Suprapubic skin (tissue), 4 donors: ENCODE data around the gene MYOZ3. TPM values are rescaled to one million over a fixed set of nuclear protein-coding genes. Genes with fewer than 3 reads are reported as not detected.

Source experiments
- DNase-seq, 2 donors: peaks; one replicate each; pipeline ENCODE4 v3.0.0-alpha.2; 2019; ENCODE audit warnings: low spot score in 2 of 2
- H3K27ac ChIP-seq: fragments of 200-600 bp; sonication (generic); one replicate; pipeline ENCODE4 v1.5.1; 2019
- H3K27me3 ChIP-seq: fragments of 200-600 bp; sonication (generic); one replicate; pipeline ENCODE4 v1.5.1; 2019
- H3K36me3 ChIP-seq: fragments of 200-600 bp; sonication (generic); one replicate; pipeline ENCODE4 v1.5.1; 2019
- H3K4me1 ChIP-seq: fragments of 200-600 bp; sonication (generic); one replicate; pipeline ENCODE4 v1.5.1; 2019
- H3K4me3 ChIP-seq: fragments of 200-600 bp; sonication (generic); one replicate; pipeline ENCODE4 v1.5.1; 2019; ENCODE audit warnings: mild to moderate bottlenecking
- H3K9me3 ChIP-seq: fragments of 200-600 bp; sonication (generic); one replicate; pipeline ENCODE4 v1.5.1; 2019
- CTCF ChIP-seq, 2 donors: fragments of 200-600 bp in 1 of 2; fragments of 450-650 bp in 1 of 2; sonication (generic) in 1 of 2; IDR thresholded peaks; one replicate each; pipeline ENCODE4 v1.5.1; 2016 to 2019; ENCODE audit warnings: antibody characterized with exemption in 2 of 2, mild to moderate bottlenecking in 1 of 2, moderate library complexity in 1 of 2
- EP300 ChIP-seq: sonication (generic); formaldehyde crosslinking; IDR thresholded peaks from one replicate; pipeline ENCODE4 v1.6.1; 2017; ENCODE audit warnings: antibody characterized with exemption
- POLR2A ChIP-seq, 2 donors: fragments of 450-650 bp; IDR thresholded peaks; one replicate each; pipeline ENCODE4 v1.6.1; 2017; ENCODE audit warnings: antibody characterized with exemption in 2 of 2, mild to moderate bottlenecking in 2 of 2, moderate library complexity in 2 of 2
- POLR2AphosphoS5 ChIP-seq, 3 donors: sonication (generic); formaldehyde crosslinking; IDR thresholded peaks; one replicate each; pipeline ENCODE4 v1.6.1; 2017; ENCODE audit warnings: antibody characterized with exemption in 3 of 3
- WGBS: methylation state at CpG from one replicate; pipeline ENCODE4 v1.1.5; 2018; 5-methylcytosine and 5-hydroxymethylcytosine counted together
- total RNA-seq, 4 donors: library from RNA; depleted of rRNA; stranded (reverse); fragments of >200 nt; gene quantifications; one replicate each; pipeline ENCODE4 v1.1.0, GENCODE V29; 2016

The MYOZ3 gene
- total RNA-seq, 4 donors from 2014 or later, result 0.30 TPM; not detected in 3

GRCh38 chr5:150706776-150707390 lies 45.8 kb downstream of the MYOZ3 start:
- TF ChIP-seq CTCF (IDR thresholded peaks at IDR 0.05), result no peak
- no peak for TF ChIP-seq POLR2AphosphoS5 (IDR thresholded peaks at IDR 0.05)
- no peak for TF ChIP-seq EP300
- no peak for TF ChIP-seq POLR2A (IDR thresholded peaks at IDR 0.05)
- no peak for DNase-seq
- Histone ChIP-seq H3K4me3 (no peak overlapping the region), H3K9me3 (no peaks in the 10 kb centered on the region), H3K27ac (no peak overlapping the region), H3K27me3 (no peaks in the 10 kb centered on the region), H3K4me1 (no peaks in the 10 kb centered on the region), H3K36me3 (peaks cover 41% of the 10 kb centered on the region)
- 43% methylated on average over 4 of the region's 4 CpGs for WGBS

GRCh38 chr5:150710165-150710564 lies 49.1 kb downstream of the MYOZ3 start:
- Histone ChIP-seq H3K36me3 (peaks cover 73% of the 10 kb centered on the region), H3K4me1 (no peaks in the 10 kb centered on the region), H3K27ac (no peak overlapping the region), H3K9me3 (no peaks in the 10 kb centered on the region), H3K4me3 (no peak overlapping the region), H3K27me3 (no peaks in the 10 kb centered on the region)
- 61% methylated on average over 2 of the region's 2 CpGs for WGBS
- DNase-seq, result no peak
- no peak for TF ChIP-seq POLR2AphosphoS5 (IDR thresholded peaks at IDR 0.05)
- TF ChIP-seq CTCF (IDR thresholded peaks at IDR 0.05), result no peak
- TF ChIP-seq POLR2A (IDR thresholded peaks at IDR 0.05), result no peak
- TF ChIP-seq EP300, result no peak

- Histone ChIP-seq H3K27me3 (no peaks in the 10 kb centered on the region), H3K36me3 (peaks cover 89% of the 10 kb centered on the region), H3K27ac (no peak overlapping the region), H3K4me1 (no peaks in the 10 kb centered on the region), H3K9me3 (no peaks in the 10 kb centered on the region), H3K4me3 (no peak overlapping the region)
- TF ChIP-seq POLR2AphosphoS5 (IDR thresholded peaks at IDR 0.05), result no peak
- TF ChIP-seq POLR2A (IDR thresholded peaks at IDR 0.05), result no peak
- TF ChIP-seq CTCF (IDR thresholded peaks at IDR 0.05), result no peak
- no peak for TF ChIP-seq EP300
- WGBS, result 85% methylated on average over 2 of the region's 2 CpGs
- DNase-seq, result no peak
Observed at GRCh38 chr5:150723845-150724244, 62.8 kb downstream of the MYOZ3 start.

Other genes with a start within 250 kb of the MYOZ3 start
- 1,000 to 10,000 TPM in 1 of 4 donors, 100 to 1,000 TPM in 3; 433 to 1,002 (median 776) TPM for gene CD74, start 248.3 kb upstream of the MYOZ3 start, total RNA-seq
- 1,000 to 10,000 TPM; 1,684 to 3,537 (median 3,314) TPM for gene RPS14, start 211.5 kb upstream of the MYOZ3 start, total RNA-seq
- gene NDST1, start 153.1 kb upstream of the MYOZ3 start, total RNA-seq, result 100 to 1,000 TPM in 3 of 4 donors, 10 to 100 TPM in 1; 94.6 to 157 (median 134) TPM
- 1 to 10 TPM; 3.3 to 8.5 (median 5.6) TPM for gene SYNPO, start 20.6 kb upstream of the MYOZ3 start, total RNA-seq
- gene RBM22, start 39.8 kb downstream of the MYOZ3 start, total RNA-seq, result 10 to 100 TPM; 30.1 to 63.9 (median 43.8) TPM
- 10 to 100 TPM; 64.8 to 91.6 (median 76.3) TPM for gene DCTN4, start 97.8 kb downstream of the MYOZ3 start, total RNA-seq
- 10 to 100 TPM in 3 of 4 donors, 1 to 10 TPM in 1; 7.1 to 18.7 (median 14.1) TPM for gene SMIM3, start 117.5 kb downstream of the MYOZ3 start, total RNA-seq
- gene IRGM, start 185.3 kb downstream of the MYOZ3 start, total RNA-seq, result not detected
- gene ZNF300, start 243.7 kb downstream of the MYOZ3 start, total RNA-seq, result 1 to 10 TPM; 2.1 to 5.1 (median 3.3) TPM